DOHH2 (cell line): Measurements from ENCODE around the gene GYG2.

ENCODE experiments used
- CTCF ChIP-seq: fragments of 200-600 bp; sonication (generic); IDR thresholded peaks from one replicate; pipeline ENCODE4 v1.5.1; 2014; ENCODE audit warnings: antibody characterized with exemption, mild to moderate bottlenecking, low read depth, low read length; ENCODE audit not compliant: poor library complexity, severe bottlenecking
- EZH2phosphoT487 ChIP-seq: fragments of 200-600 bp; sonication (generic); IDR thresholded peaks from 2 replicates; pipeline ENCODE4 v1.6.1; 2017; ENCODE audit warnings: borderline replicate concordance, mild to moderate bottlenecking, antibody characterized with exemption, low read length, moderate library complexity, mixed read lengths

- no peak for TF ChIP-seq CTCF
- TF ChIP-seq EZH2phosphoT487: no peak
Observed at GRCh38 chrX:2837961-2838360, 9.2 kb downstream of the GYG2 start.
